Parathyroid adenoma (tissue), 2 donors: ENCODE measurements around the gene LRBA.

ENCODE experiments used
- H2AFZ ChIP-seq: fragments of 300-600 bp; sonication (generic); one replicate; pipeline ENCODE4 v1.7.0; 2017; ENCODE audit warnings: antibody characterized with exemption, mild to moderate bottlenecking
- H3K27ac ChIP-seq: fragments of 300-600 bp; sonication (generic); one replicate; pipeline ENCODE4 v1.7.0; 2017
- H3K27me3 ChIP-seq: fragments of 300-600 bp; sonication (generic); one replicate; pipeline ENCODE4 v1.7.0; 2017; ENCODE audit warnings: low read length; ENCODE audit not compliant: control insufficient read depth, insufficient read depth
- H3K36me3 ChIP-seq: fragments of 300-600 bp; sonication (generic); one replicate; pipeline ENCODE4 v1.7.0; 2017; ENCODE audit warnings: low read length; ENCODE audit not compliant: control insufficient read depth, insufficient read depth
- H3K4me1 ChIP-seq: fragments of 300-600 bp; sonication (generic); one replicate; pipeline ENCODE4 v1.7.0; 2017; ENCODE audit warnings: control low read depth
- H3K4me2 ChIP-seq: fragments of 300-600 bp; sonication (generic); one replicate; pipeline ENCODE4 v1.7.0; 2017; ENCODE audit warnings: low read length
- H3K4me3 ChIP-seq: fragments of 300-600 bp; sonication (generic); one replicate; pipeline ENCODE4 v1.7.0; 2017; ENCODE audit warnings: low read depth, low read length
- H3K79me2 ChIP-seq: fragments of 300-600 bp; sonication (generic); one replicate; pipeline ENCODE4 v1.7.0; 2017; ENCODE audit warnings: control low read depth
- H3K9ac ChIP-seq: fragments of 300-600 bp; sonication (generic); one replicate; pipeline ENCODE4 v1.7.0; 2017; ENCODE audit warnings: mild to moderate bottlenecking
- H3K9me3 ChIP-seq: fragments of 300-600 bp; sonication (generic); one replicate; pipeline ENCODE4 v1.7.0; 2017; ENCODE audit warnings: low read length; ENCODE audit not compliant: control insufficient read depth
- TF ChIP-seq, protein P1 (sequence below): fragments of 300-600 bp; sonication (generic); IDR thresholded peaks from one replicate; pipeline ENCODE4 v1.7.0; 2017; ENCODE audit warnings: antibody characterized with exemption, mild to moderate bottlenecking
- donor health status: primary hyperparathyroidism.

Gene LRBA

DNA sequence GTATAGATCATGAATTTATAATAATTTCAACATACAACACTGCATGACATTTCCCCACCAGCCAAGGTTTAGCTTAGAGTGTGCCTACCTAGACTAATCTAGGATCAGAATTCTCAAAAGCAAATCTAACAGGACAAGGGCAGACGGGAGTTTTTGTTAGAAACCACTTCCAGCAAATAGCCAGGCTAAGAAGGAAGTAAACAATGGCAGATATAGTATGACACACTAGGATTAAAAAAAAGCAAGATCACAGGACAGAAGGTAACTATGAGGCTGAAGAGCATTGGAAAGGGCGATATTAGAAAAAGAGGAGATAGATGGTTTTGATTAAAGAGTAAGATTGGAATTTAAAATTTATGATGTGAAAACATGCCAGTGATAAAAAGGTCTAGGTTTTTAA lies 124.8 kb downstream of the LRBA start:
- no peak overlapping the region for H3K4me3 ChIP-seq
- H3K4me1 ChIP-seq, result no peaks in the 10 kb centered on the region
- H3K27me3 ChIP-seq, result no peaks in the 10 kb centered on the region
- H3K9ac ChIP-seq, result no peak overlapping the region
- H3K79me2 ChIP-seq, result no peaks in the 10 kb centered on the region
- TF ChIP-seq, protein P1, sequence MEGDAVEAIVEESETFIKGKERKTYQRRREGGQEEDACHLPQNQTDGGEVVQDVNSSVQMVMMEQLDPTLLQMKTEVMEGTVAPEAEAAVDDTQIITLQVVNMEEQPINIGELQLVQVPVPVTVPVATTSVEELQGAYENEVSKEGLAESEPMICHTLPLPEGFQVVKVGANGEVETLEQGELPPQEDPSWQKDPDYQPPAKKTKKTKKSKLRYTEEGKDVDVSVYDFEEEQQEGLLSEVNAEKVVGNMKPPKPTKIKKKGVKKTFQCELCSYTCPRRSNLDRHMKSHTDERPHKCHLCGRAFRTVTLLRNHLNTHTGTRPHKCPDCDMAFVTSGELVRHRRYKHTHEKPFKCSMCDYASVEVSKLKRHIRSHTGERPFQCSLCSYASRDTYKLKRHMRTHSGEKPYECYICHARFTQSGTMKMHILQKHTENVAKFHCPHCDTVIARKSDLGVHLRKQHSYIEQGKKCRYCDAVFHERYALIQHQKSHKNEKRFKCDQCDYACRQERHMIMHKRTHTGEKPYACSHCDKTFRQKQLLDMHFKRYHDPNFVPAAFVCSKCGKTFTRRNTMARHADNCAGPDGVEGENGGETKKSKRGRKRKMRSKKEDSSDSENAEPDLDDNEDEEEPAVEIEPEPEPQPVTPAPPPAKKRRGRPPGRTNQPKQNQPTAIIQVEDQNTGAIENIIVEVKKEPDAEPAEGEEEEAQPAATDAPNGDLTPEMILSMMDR, result no peak
- no peak overlapping the region for H3K27ac ChIP-seq
- no peak overlapping the region for H2AFZ ChIP-seq
- H3K36me3 ChIP-seq, result no peaks in the 10 kb centered on the region
- no peaks in the 10 kb centered on the region for H3K9me3 ChIP-seq
- H3K4me2 ChIP-seq, result no peak overlapping the region

DNA sequence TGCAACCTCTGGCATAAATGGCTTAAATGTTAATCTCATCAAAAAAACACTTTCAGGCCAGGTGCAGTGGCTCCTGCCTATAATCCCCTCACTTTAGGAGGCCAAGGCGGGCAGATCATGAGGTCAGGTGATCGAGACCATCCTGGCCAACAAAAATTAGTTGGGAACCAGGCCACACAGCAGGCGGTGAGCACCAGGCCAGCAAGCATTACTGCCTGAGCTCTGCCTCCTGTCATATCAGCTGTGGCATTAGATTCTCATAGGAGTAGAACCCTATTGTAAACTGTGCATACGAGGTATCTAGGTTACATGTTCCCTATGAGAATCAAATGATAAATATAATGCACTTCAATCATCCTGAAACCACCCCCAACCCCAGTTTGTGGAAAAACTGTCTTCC lies 125.8 kb downstream of the LRBA start:
- no peaks in the 10 kb centered on the region for H3K79me2 ChIP-seq
- H3K4me2 ChIP-seq, result no peak overlapping the region
- no peaks in the 10 kb centered on the region for H3K27me3 ChIP-seq
- no peaks in the 10 kb centered on the region for H3K9me3 ChIP-seq
- no peak overlapping the region for H3K27ac ChIP-seq
- no peak overlapping the region for H3K9ac ChIP-seq
- no peaks in the 10 kb centered on the region for H3K36me3 ChIP-seq
- TF ChIP-seq, protein P1, result no peak
- no peaks in the 10 kb centered on the region for H3K4me1 ChIP-seq
- no peak overlapping the region for H2AFZ ChIP-seq
- H3K4me3 ChIP-seq, result no peak overlapping the region

- Histone ChIP-seq H3K9ac (no peak overlapping the region), H3K4me3 (no peak overlapping the region), H3K27ac (no peak overlapping the region), H3K4me2 (no peak overlapping the region), H2AFZ (no peak overlapping the region), H3K4me1 (no peaks in the 10 kb centered on the region), H3K36me3 (no peaks in the 10 kb centered on the region), H3K27me3 (no peaks in the 10 kb centered on the region), H3K79me2 (no peaks in the 10 kb centered on the region), H3K9me3 (no peaks in the 10 kb centered on the region)
- TF ChIP-seq, protein P1, result no peak
Measured at GRCh38 chr4:150888625-150889024, 126.5 kb downstream of the LRBA start.

DNA sequence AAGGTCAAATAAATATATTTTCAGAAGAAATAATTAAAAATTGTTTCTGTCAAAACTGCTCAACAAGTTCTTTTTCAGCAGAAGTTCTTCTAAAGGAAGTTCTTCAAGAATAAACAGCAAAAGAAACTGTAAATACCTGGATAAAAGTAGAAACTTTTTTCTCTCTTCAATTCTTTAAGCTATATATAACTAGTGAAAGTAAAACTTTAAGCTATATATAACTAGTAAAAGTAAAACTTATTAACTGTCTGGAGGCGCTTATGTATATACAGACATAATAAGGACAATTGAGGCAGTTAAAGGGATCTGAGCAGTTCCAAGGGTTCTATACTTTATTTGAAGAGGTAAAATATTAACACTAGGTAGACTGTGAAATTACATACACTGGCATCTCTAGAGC lies 126.9 kb downstream of the LRBA start:
- Histone ChIP-seq H3K9me3 (no peaks in the 10 kb centered on the region), H3K27me3 (no peaks in the 10 kb centered on the region), H2AFZ (no peak overlapping the region), H3K36me3 (no peaks in the 10 kb centered on the region), H3K4me1 (no peaks in the 10 kb centered on the region), H3K9ac (no peak overlapping the region), H3K4me3 (no peak overlapping the region), H3K79me2 (no peaks in the 10 kb centered on the region), H3K4me2 (no peak overlapping the region), H3K27ac (no peak overlapping the region)
- TF ChIP-seq, protein P1, result no peak

GRCh38 chr4:150886597-150886996 lies 128.5 kb downstream of the LRBA start:
- Histone ChIP-seq H3K9me3 (no peaks in the 10 kb centered on the region), H3K9ac (no peak overlapping the region), H3K27me3 (no peaks in the 10 kb centered on the region), H3K4me3 (no peak overlapping the region), H3K4me1 (no peaks in the 10 kb centered on the region), H3K36me3 (no peaks in the 10 kb centered on the region), H2AFZ (no peak overlapping the region), H3K79me2 (no peaks in the 10 kb centered on the region), H3K4me2 (no peak overlapping the region), H3K27ac (no peak overlapping the region)
- TF ChIP-seq, protein P1, result no peak
